DND-41 (cell line): Measurements from ENCODE around the gene ZNF232.
"Not testable (repeated sequence)": the region's sequence is repeated elsewhere in the genome, so short reads cannot be mapped to it uniquely, and the experiment has no call there.

ENCODE experiments used
- EZH2 ChIP-seq: IDR thresholded peaks from 3 replicates; pipeline ENCODE4 v1.6.1; 2012; ENCODE audit warnings: borderline replicate concordance, low read depth, mild to moderate bottlenecking, moderate library complexity, low read length, inconsistent platforms; ENCODE audit not compliant: severe bottlenecking
- TF ChIP-seq, protein P1 (sequence below): IDR thresholded peaks from 2 replicates; pipeline ENCODE4 v1.5.1; 2012; ENCODE audit warnings: borderline replicate concordance, low read length, moderate library complexity, mild to moderate bottlenecking; ENCODE audit not compliant: poor library complexity, severe bottlenecking; ENCODE audit errors: extremely low read depth

DNA sequence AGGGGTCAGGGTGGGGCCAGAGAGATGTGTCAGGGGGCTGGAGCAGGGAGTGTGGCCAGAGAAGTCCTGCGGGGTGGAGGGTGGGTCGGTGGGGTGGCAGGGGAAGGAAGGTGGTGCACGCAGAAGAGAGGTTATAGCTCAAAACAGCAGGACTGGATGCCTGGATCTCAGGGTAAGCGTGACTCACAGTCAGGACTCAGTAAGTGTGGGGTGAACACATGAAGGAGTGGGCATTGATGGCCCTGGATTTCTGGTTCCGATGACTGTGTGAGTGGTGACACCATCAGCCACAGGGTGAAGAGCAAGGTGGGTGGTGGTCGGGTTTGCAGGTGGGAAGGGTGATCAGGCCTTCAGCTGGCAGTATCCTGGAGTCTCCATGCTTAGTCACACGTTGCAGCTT, 10.4 kb upstream of the ZNF232 start:
- TF ChIP-seq, protein P1, sequence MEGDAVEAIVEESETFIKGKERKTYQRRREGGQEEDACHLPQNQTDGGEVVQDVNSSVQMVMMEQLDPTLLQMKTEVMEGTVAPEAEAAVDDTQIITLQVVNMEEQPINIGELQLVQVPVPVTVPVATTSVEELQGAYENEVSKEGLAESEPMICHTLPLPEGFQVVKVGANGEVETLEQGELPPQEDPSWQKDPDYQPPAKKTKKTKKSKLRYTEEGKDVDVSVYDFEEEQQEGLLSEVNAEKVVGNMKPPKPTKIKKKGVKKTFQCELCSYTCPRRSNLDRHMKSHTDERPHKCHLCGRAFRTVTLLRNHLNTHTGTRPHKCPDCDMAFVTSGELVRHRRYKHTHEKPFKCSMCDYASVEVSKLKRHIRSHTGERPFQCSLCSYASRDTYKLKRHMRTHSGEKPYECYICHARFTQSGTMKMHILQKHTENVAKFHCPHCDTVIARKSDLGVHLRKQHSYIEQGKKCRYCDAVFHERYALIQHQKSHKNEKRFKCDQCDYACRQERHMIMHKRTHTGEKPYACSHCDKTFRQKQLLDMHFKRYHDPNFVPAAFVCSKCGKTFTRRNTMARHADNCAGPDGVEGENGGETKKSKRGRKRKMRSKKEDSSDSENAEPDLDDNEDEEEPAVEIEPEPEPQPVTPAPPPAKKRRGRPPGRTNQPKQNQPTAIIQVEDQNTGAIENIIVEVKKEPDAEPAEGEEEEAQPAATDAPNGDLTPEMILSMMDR: not testable (repeated sequence)
- TF ChIP-seq EZH2: not testable (repeated sequence)
